Astrocyte of the cerebellum (primary cell): ENCODE measurements around the gene SLC24A1.

Experiments
- DNase-seq: peaks from one replicate; pipeline ENCODE4 v3.0.0-alpha.2; 2011; ENCODE audit warnings: low read depth
- H3K4me3 ChIP-seq: 2 replicates; pipeline ENCODE4 v1.5.1; 2011; ENCODE audit warnings: mild to moderate bottlenecking, low read depth, low read length, moderate library complexity
- in situ Hi-C: cut with HindIII; loops from 2 replicates; pipeline ENCODE4 v1.10.0; 2017; ENCODE audit warnings: low sequenced_read_pairs
- TF ChIP-seq, protein P1 (sequence below): IDR thresholded peaks from 2 replicates; pipeline ENCODE4 v1.5.1; 2012; ENCODE audit warnings: low read length, low read depth, moderate library complexity, mild to moderate bottlenecking; ENCODE audit errors: missing control alignments

SLC24A1 gene

DNA sequence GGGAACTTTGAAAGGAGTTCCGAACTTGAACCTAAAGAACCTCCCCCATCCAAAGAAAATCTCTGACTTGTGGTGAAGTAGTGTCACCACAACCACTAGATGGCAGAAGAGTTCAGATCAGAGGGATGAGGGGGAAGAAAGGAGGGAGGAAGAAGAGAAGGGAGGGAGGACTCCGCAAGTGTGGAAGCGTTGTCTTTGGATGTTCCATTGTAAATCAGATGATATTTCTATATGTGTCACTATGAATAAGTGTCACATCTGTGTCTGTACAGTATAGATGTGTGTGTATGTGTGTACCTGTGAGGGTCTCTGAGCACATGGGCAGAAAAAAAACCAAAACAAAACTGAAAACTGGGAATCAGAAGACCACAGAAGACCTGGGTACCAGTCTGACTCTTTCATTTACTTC, 16.9 kb downstream of the SLC24A1 start:
- TF ChIP-seq, protein P1, sequence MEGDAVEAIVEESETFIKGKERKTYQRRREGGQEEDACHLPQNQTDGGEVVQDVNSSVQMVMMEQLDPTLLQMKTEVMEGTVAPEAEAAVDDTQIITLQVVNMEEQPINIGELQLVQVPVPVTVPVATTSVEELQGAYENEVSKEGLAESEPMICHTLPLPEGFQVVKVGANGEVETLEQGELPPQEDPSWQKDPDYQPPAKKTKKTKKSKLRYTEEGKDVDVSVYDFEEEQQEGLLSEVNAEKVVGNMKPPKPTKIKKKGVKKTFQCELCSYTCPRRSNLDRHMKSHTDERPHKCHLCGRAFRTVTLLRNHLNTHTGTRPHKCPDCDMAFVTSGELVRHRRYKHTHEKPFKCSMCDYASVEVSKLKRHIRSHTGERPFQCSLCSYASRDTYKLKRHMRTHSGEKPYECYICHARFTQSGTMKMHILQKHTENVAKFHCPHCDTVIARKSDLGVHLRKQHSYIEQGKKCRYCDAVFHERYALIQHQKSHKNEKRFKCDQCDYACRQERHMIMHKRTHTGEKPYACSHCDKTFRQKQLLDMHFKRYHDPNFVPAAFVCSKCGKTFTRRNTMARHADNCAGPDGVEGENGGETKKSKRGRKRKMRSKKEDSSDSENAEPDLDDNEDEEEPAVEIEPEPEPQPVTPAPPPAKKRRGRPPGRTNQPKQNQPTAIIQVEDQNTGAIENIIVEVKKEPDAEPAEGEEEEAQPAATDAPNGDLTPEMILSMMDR = peak; percentile 77
- peak; percentile 69 for DNase-seq
- H3K4me3 ChIP-seq = no peak overlapping the region
- in situ Hi-C loops = loop anchor here (25.0 kb wide), 1 partner anchor 224 kb away; the partner anchor contains the start of gene RAB11A

DNA sequence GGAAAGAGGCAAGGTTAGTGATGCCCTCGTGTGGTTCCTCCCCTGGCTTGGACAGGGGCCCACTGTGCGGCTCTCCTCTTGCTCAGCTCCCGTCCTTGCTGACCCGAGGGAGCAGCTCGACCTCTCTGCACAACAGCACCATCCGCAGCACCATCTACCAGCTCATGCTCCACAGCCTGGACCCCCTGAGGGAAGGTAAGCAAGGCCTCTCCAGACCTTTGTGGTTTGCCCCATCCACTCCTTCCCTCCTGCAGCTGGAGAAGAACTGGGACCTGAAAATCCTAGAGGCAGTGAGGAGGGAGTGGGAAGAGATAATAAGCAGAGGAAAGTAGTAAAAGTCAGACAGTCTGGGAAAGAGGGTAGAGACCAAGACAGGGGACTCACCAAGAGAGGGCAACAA, 17.8 kb downstream of the SLC24A1 start:
- DNase-seq = no peak
- in situ Hi-C loops = loop anchor here (25.0 kb wide), 1 partner anchor 223 kb away; the partner anchor contains the start of gene RAB11A
- no peak overlapping the region for H3K4me3 ChIP-seq
- TF ChIP-seq, protein P1 = no peak

DNA sequence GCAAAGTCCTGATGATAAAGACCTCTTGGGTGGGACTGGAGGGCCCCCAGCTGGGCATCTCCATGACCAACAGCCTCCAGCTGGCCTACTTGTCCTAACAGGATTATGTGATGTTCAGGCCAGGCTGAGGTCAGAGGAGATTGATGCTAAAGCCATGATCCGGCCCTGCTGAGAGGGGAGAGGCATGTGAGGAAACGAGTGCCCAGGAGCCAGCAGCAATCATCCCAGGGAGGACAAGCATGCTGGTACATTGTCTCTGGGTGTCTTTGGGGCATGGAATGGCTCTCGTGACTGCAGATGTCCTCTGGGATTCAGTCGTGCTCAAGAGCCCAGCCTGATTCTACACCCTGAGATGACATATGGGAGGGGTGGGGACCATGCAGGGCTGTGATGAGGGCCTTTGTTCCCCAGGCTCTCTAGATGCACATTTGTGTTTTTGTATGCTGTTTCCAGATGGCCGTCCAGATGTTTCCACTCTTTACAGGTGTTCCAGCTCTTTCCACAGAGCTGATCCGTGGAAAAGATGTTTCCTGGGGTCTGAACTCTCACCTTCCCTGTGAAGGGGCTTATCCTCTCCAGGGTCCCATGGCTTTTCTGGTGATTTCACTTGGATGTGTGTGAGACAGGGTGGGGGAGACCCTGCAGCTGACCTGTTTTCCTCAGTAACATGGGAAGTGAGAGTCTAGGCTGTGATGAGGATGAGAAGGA, 20.2 kb downstream of the SLC24A1 start:
- no peak for DNase-seq
- in situ Hi-C loops = loop anchor here (25.0 kb wide), 1 partner anchor 220 kb away; the partner anchor contains the start of gene RAB11A
- H3K4me3 ChIP-seq = no peak overlapping the region
- TF ChIP-seq, protein P1 = no peak

DNA sequence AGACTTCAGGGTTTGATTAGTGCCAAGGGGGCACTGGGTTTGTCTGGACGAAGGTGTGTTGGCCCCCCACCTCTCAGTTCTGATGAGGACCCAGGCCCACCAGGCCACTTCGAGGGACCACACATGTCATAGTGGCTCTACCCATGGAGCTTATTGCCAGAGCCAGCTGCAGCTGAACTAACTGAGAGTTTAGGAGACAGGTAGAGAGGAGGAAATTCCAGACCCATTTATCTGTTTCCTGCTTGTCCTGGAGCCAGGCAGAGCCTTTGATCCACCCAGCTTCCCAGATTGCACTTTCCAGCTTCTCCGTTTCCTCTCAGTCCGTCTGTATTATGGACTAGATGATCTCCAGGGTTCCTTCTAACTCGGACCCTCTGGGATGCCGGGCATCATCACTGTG, 20.9 kb downstream of the SLC24A1 start:
- in situ Hi-C loops = loop anchor here (25.0 kb wide), 1 partner anchor 220 kb away; the partner anchor contains the start of gene RAB11A
- TF ChIP-seq, protein P1 = no peak
- H3K4me3 ChIP-seq = no peak overlapping the region
- DNase-seq = no peak

DNA sequence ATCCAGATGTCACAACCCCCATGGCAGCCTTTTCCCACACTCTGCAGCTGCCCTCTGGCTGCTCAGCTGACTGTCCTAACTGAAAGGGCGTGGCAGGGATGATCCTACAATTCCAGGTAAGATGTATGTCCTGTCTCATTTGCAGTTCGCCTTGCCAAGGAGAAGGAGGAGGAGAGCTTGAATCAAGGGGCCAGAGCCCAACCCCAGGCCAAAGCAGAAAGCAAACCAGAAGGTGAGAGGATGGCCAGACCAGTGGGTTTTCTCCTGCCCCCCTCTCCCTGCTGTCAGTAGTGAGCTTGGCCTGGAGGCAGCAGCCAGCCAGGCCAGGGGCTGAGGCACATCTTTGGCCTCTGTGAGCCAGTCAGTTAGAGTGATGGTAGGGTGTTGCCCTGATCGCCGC, 22.5 kb downstream of the SLC24A1 start:
- no peak for DNase-seq
- TF ChIP-seq, protein P1 = no peak
- no peak overlapping the region for H3K4me3 ChIP-seq
- in situ Hi-C loops = loop anchor here (25.0 kb wide), 1 partner anchor 218 kb away; the partner anchor contains the start of gene RAB11A

DNA sequence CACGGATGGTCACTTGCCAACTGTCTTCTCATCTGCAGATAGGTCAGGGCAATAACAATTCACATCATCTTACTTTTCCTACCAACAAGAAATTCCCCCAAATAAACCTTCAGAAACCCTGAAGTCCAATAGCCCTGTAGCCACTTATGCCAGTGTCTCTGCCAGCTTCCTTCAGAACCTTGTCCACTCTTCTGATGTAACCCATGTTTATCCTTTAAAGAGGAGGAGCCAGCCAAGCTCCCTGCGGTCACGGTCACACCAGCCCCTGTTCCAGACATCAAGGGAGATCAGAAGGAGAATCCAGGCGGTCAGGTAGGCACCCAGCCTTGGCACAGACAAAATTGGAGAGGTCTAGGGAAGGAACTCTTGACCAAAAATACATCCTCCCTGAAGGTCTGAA, 23.7 kb downstream of the SLC24A1 start:
- TF ChIP-seq, protein P1 = no peak
- no peak overlapping the region for H3K4me3 ChIP-seq
- in situ Hi-C loops = loop anchor here (25.0 kb wide), 1 partner anchor 217 kb away; the partner anchor contains the start of gene RAB11A
- no peak for DNase-seq
